SK-N-SH (cell line): ENCODE measurements around the gene FAM107B.

Experiments
- EZH2phosphoT487 ChIP-seq: fragments of 200-600 bp; sonication (generic); IDR thresholded peaks from 2 replicates; pipeline ENCODE4 v1.6.1; 2017; ENCODE audit warnings: low read depth, mixed run types, mild to moderate bottlenecking, antibody characterized with exemption, moderate library complexity, borderline replicate concordance
- MAX ChIP-seq: IDR thresholded peaks from 2 replicates; pipeline ENCODE4 v1.4.0; 2012; ENCODE audit warnings: low read depth
- SIN3A ChIP-seq: IDR thresholded peaks from 2 replicates; pipeline ENCODE4 v1.6.1; 2012; ENCODE audit warnings: low read depth, mild to moderate bottlenecking, low read length, moderate library complexity, borderline replicate concordance
- TF ChIP-seq, protein P1 (sequence below): fragments of 200-600 bp; sonication (generic); IDR thresholded peaks from 2 replicates; pipeline ENCODE4 v1.6.1; 2017; ENCODE audit warnings: antibody characterized with exemption, mild to moderate bottlenecking, moderate library complexity

- TF ChIP-seq, protein P1, sequence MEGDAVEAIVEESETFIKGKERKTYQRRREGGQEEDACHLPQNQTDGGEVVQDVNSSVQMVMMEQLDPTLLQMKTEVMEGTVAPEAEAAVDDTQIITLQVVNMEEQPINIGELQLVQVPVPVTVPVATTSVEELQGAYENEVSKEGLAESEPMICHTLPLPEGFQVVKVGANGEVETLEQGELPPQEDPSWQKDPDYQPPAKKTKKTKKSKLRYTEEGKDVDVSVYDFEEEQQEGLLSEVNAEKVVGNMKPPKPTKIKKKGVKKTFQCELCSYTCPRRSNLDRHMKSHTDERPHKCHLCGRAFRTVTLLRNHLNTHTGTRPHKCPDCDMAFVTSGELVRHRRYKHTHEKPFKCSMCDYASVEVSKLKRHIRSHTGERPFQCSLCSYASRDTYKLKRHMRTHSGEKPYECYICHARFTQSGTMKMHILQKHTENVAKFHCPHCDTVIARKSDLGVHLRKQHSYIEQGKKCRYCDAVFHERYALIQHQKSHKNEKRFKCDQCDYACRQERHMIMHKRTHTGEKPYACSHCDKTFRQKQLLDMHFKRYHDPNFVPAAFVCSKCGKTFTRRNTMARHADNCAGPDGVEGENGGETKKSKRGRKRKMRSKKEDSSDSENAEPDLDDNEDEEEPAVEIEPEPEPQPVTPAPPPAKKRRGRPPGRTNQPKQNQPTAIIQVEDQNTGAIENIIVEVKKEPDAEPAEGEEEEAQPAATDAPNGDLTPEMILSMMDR = no peak
- TF ChIP-seq SIN3A (no peak), MAX (no peak), EZH2phosphoT487 (no peak)
Observed at GRCh38 chr10:14606633-14607032, 168.1 kb downstream of the FAM107B start.
